Measurements from ENCODE around the gene COX20. TPM values are rescaled to one million over a fixed set of nuclear protein-coding genes. Genes with fewer than 3 reads are reported as not detected.

Gene COX20
- total and polyA plus RNA-seq, 2 of the 8 experiments (the other 6 are each of a cell fraction or from before 2014, with no cell fraction given), result 17.5 to 28.8 TPM

DNA sequence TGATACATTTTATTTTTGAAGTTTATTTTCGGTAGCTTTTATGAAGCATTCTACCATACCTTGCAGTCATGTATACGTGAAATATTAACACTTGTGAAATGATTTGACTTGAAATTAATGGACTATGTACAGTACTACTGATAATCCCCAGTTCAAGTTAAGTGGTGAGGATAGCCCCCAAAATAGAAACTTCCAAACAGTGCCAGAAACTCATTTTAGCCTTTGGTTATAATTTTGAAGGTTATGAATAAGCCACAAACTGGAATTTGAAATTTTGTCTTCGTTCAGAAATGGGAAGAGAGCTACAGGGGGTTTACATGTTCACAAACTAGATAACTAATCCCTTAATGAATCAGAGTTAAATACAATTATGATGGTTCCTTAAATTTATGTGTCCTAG is 30.4 kb downstream of the COX20 start:
- H3K4me3 ChIP-seq (ENCODE audit: extremely low read depth in 1 of 4, insufficient read depth in 2 of 4, low read depth in 3 of 4, low read length in 4 of 4), result peak overlapping the region in 1 of 4 experiments; percentile 99; a peak in 2 of 8 replicates
- no peak overlapping the region for H2BK120ac ChIP-seq (replicated peaks; ENCODE audit: low read depth, low read length)
- H3K4ac ChIP-seq (replicated peaks; ENCODE audit: insufficient read length, low read depth, low read length), result no peak overlapping the region
- H4K8ac ChIP-seq (ENCODE audit: extremely low read depth, insufficient read depth, low read length), result no peak overlapping the region
- DNase-seq (ENCODE audit: low read depth in 1 of 2, low spot score in 2 of 2) (no peak), FAIRE-seq (no peak)
- no peak overlapping the region for H2BK15ac ChIP-seq (ENCODE audit: low read length)
- no peak overlapping the region; a peak in 1 of 4 replicates for H3K4me2 ChIP-seq (ENCODE audit: insufficient read depth in 1 of 2, low read depth in 2 of 2, low read length in 2 of 2)
- H3K27me3 ChIP-seq (replicated peaks in 1 of 4; ENCODE audit: control insufficient read depth in 3 of 4, extremely low read depth in 1 of 4, insufficient read depth in 3 of 4, low read length in 3 of 4), result no peaks in the 10 kb centered on the region
- no peak overlapping the region for H3K9ac ChIP-seq (replicated peaks in 1 of 4; ENCODE audit: extremely low read depth in 1 of 4, low read depth in 3 of 4, low read length in 3 of 4)
- no peak overlapping the region for H3K23ac ChIP-seq (ENCODE audit: insufficient read length)
- TF ChIP-seq CREB1 (IDR thresholded peaks at IDR 0.05) (no peak), SP2 (IDR thresholded peaks at IDR 0.05; ENCODE audit: low read length) (no peak), CEBPB (IDR thresholded peaks at IDR 0.05; ENCODE audit: low read depth, low read length) (no peak), KDM5A (IDR thresholded peaks at IDR 0.05; ENCODE audit: low read length) (no peak)
- H3K27ac ChIP-seq (ENCODE audit: low read depth, low read length), result no peak overlapping the region
- H3K18ac ChIP-seq (ENCODE audit: extremely low read depth, low read length), result no peak overlapping the region
- H2BK12ac ChIP-seq (ENCODE audit: low read depth, low read length), result no peak overlapping the region
- peaks cover 28 to 35% of the 10 kb centered on the region in 2 experiments for H3K79me2 ChIP-seq (ENCODE audit: control insufficient read depth in 1 of 2, insufficient read depth in 2 of 2, low read length in 2 of 2)
- H3K14ac ChIP-seq (ENCODE audit: insufficient read length), result no peak overlapping the region
- POLR2A ChIA-PET (ENCODE audit: partially characterized antibody), result interaction anchor here (0.9 to 29.6 kb wide), 7 partner anchors 10 to 177 kb away, joined by 3 to 677 read pairs (median 102); partner anchors contain the start of gene COX20
- H3K56ac ChIP-seq (replicated peaks; ENCODE audit: insufficient read length, low read depth, low read length), result no peak overlapping the region
- peaks cover 0 to 3% (median 2%) of the 10 kb centered on the region in 4 experiments; a peak in 4 of 7 replicates for H3K4me1 ChIP-seq (replicated peaks in 1 of 4; ENCODE audit: control insufficient read depth in 3 of 4, insufficient read depth in 4 of 4, low read length in 3 of 4)
- H3K36me3 ChIP-seq (ENCODE audit: control insufficient read depth in 2 of 4, insufficient read depth in 4 of 4, low read length in 3 of 4), result peaks cover 1 to 19% (median 9%) of the 10 kb centered on the region in 4 experiments; a peak in 7 of 8 replicates
- no peak overlapping the region for H2BK5ac ChIP-seq (ENCODE audit: low read depth, low read length)
- peaks cover 16% of the 10 kb centered on the region in 2 experiments for H4K20me1 ChIP-seq (replicated peaks in 1 of 2; ENCODE audit: control insufficient read depth in 1 of 2, insufficient read depth in 2 of 2, low read length in 2 of 2)
- H3K79me1 ChIP-seq (ENCODE audit: low read depth, low read length), result no peaks in the 10 kb centered on the region
- CTCF ChIA-PET (ENCODE audit: partially characterized antibody), result interaction anchor here (1.0 to 2.8 kb wide), 5 partner anchors 26 to 177 kb away, joined by 3 to 12 read pairs (median 4); no protein-coding TSS in a partner anchor
- no peak overlapping the region for H4K91ac ChIP-seq (replicated peaks; ENCODE audit: insufficient read length, low read length)
- H3K23me2 ChIP-seq (ENCODE audit: low read depth, low read length), result peaks cover 5% of the 10 kb centered on the region
- no peak overlapping the region for H2AFZ ChIP-seq (ENCODE audit: low read length)
- H2BK20ac ChIP-seq (ENCODE audit: low read length), result no peak overlapping the region
- WGBS, 2 experiments (ENCODE audit: extremely low coverage in 1 of 2, insufficient coverage in 1 of 2, insufficient read length in 1 of 2, insufficient replicate concordance in 2 of 2, low coverage in 1 of 2, low lambda C conversion rate in 2 of 2, missing lambda C conversion rate in 1 of 2), result 75% methylated on average over 3 of the region's 3 CpGs; no CpG with 5 or more reads in 1 of the 2 experiments
- H2AK5ac ChIP-seq (ENCODE audit: low read depth, low read length), result no peak overlapping the region
- H4K5ac ChIP-seq (ENCODE audit: insufficient read length, low read depth, low read length), result no peak overlapping the region
- no peaks in the 10 kb centered on the region for H3K9me3 ChIP-seq (ENCODE audit: insufficient read depth in 2 of 2, low read depth in 1 of 2, low read length in 1 of 2)

Measured in H1 (cell line).